ENCODE results near the gene CASP6.

The CASP6 gene

GRCh38 chr4:109708990-109709389, 5.7 kb upstream of the CASP6 start:
- H3K27me3 ChIP-seq (ENCODE audit: control insufficient read depth, insufficient read depth, low read length) = no peaks in the 10 kb centered on the region
- H3K36me3 ChIP-seq (ENCODE audit: control insufficient read depth, insufficient read depth, low read length) = peaks cover 3% of the 10 kb centered on the region
- H3K4me3 ChIP-seq (ENCODE audit: low read depth, low read length) = no peak overlapping the region
- H3K4me1 ChIP-seq (ENCODE audit: control insufficient read depth, insufficient read depth, low read length) = no peaks in the 10 kb centered on the region
- no peak overlapping the region for H3K9ac ChIP-seq (ENCODE audit: low read depth, low read length)
- no peaks in the 10 kb centered on the region for H3K9me3 ChIP-seq (ENCODE audit: control insufficient read depth, insufficient read depth, low read length)

- Histone ChIP-seq H3K4me3 (ENCODE audit: low read depth, low read length) (no peak overlapping the region), H3K4me1 (ENCODE audit: control insufficient read depth, insufficient read depth, low read length) (peaks cover 3% of the 10 kb centered on the region), H3K9me3 (ENCODE audit: control insufficient read depth, insufficient read depth, low read length) (no peaks in the 10 kb centered on the region), H3K27me3 (ENCODE audit: control insufficient read depth, insufficient read depth, low read length) (no peaks in the 10 kb centered on the region), H3K9ac (ENCODE audit: low read depth, low read length) (no peak overlapping the region), H3K36me3 (ENCODE audit: control insufficient read depth, insufficient read depth, low read length) (peaks cover 3% of the 10 kb centered on the region)
Measured at GRCh38 chr4:109708435-109708834, 5.2 kb upstream of the CASP6 start.

- peak overlapping the region; percentile 50 for H3K4me3 ChIP-seq (ENCODE audit: low read depth, low read length)
- H3K9ac ChIP-seq (ENCODE audit: low read depth, low read length) = peak overlapping the region; percentile 14
- H3K27me3 ChIP-seq (ENCODE audit: control insufficient read depth, insufficient read depth, low read length) = no peaks in the 10 kb centered on the region
- H3K4me1 ChIP-seq (ENCODE audit: control insufficient read depth, insufficient read depth, low read length) = peaks cover 8% of the 10 kb centered on the region
- no peaks in the 10 kb centered on the region for H3K9me3 ChIP-seq (ENCODE audit: control insufficient read depth, insufficient read depth, low read length)
- no peaks in the 10 kb centered on the region for H3K36me3 ChIP-seq (ENCODE audit: control insufficient read depth, insufficient read depth, low read length)
Measured at GRCh38 chr4:109703664-109704361, 568 bp upstream of the CASP6 start.

- H3K27me3 ChIP-seq (ENCODE audit: control insufficient read depth, insufficient read depth, low read length) = no peaks in the 10 kb centered on the region
- peak overlapping the region; percentile 50 for H3K4me3 ChIP-seq (ENCODE audit: low read depth, low read length)
- H3K9ac ChIP-seq (ENCODE audit: low read depth, low read length) = peak overlapping the region; percentile 14
- H3K36me3 ChIP-seq (ENCODE audit: control insufficient read depth, insufficient read depth, low read length) = no peaks in the 10 kb centered on the region
- no peaks in the 10 kb centered on the region for H3K9me3 ChIP-seq (ENCODE audit: control insufficient read depth, insufficient read depth, low read length)
- H3K4me1 ChIP-seq (ENCODE audit: control insufficient read depth, insufficient read depth, low read length) = peaks cover 8% of the 10 kb centered on the region
Measured at GRCh38 chr4:109701566-109702410, 1.5 kb downstream of the CASP6 start.

GRCh38 chr4:109699553-109700225, 3.6 kb downstream of the CASP6 start:
- Histone ChIP-seq H3K27me3 (ENCODE audit: control insufficient read depth, insufficient read depth, low read length) (no peaks in the 10 kb centered on the region), H3K36me3 (ENCODE audit: control insufficient read depth, insufficient read depth, low read length) (no peaks in the 10 kb centered on the region), H3K4me1 (ENCODE audit: control insufficient read depth, insufficient read depth, low read length) (peaks cover 8% of the 10 kb centered on the region), H3K9ac (ENCODE audit: low read depth, low read length) (no peak overlapping the region), H3K9me3 (ENCODE audit: control insufficient read depth, insufficient read depth, low read length) (no peaks in the 10 kb centered on the region), H3K4me3 (ENCODE audit: low read depth, low read length) (no peak overlapping the region)

- no peak overlapping the region for H3K4me3 ChIP-seq (ENCODE audit: low read depth, low read length)
- H3K9me3 ChIP-seq (ENCODE audit: control insufficient read depth, insufficient read depth, low read length) = no peaks in the 10 kb centered on the region
- peaks cover 6% of the 10 kb centered on the region for H3K4me1 ChIP-seq (ENCODE audit: control insufficient read depth, insufficient read depth, low read length)
- no peak overlapping the region for H3K9ac ChIP-seq (ENCODE audit: low read depth, low read length)
- H3K36me3 ChIP-seq (ENCODE audit: control insufficient read depth, insufficient read depth, low read length) = no peaks in the 10 kb centered on the region
- H3K27me3 ChIP-seq (ENCODE audit: control insufficient read depth, insufficient read depth, low read length) = no peaks in the 10 kb centered on the region
Measured at GRCh38 chr4:109698656-109699055, 4.6 kb downstream of the CASP6 start.

- Histone ChIP-seq H3K36me3 (ENCODE audit: control insufficient read depth, insufficient read depth, low read length) (peaks cover 2% of the 10 kb centered on the region), H3K4me3 (ENCODE audit: low read depth, low read length) (no peak overlapping the region), H3K4me1 (ENCODE audit: control insufficient read depth, insufficient read depth, low read length) (no peaks in the 10 kb centered on the region), H3K9me3 (ENCODE audit: control insufficient read depth, insufficient read depth, low read length) (no peaks in the 10 kb centered on the region), H3K27me3 (ENCODE audit: control insufficient read depth, insufficient read depth, low read length) (no peaks in the 10 kb centered on the region), H3K9ac (ENCODE audit: low read depth, low read length) (no peak overlapping the region)
Measured at GRCh38 chr4:109691411-109691920, 11.8 kb downstream of the CASP6 start.

GRCh38 chr4:109690690-109691410, 12.4 kb downstream of the CASP6 start:
- H3K36me3 ChIP-seq (ENCODE audit: control insufficient read depth, insufficient read depth, low read length) = peaks cover 2% of the 10 kb centered on the region
- no peaks in the 10 kb centered on the region for H3K4me1 ChIP-seq (ENCODE audit: control insufficient read depth, insufficient read depth, low read length)
- H3K4me3 ChIP-seq (ENCODE audit: low read depth, low read length) = no peak overlapping the region
- no peaks in the 10 kb centered on the region for H3K9me3 ChIP-seq (ENCODE audit: control insufficient read depth, insufficient read depth, low read length)
- no peaks in the 10 kb centered on the region for H3K27me3 ChIP-seq (ENCODE audit: control insufficient read depth, insufficient read depth, low read length)
- no peak overlapping the region for H3K9ac ChIP-seq (ENCODE audit: low read depth, low read length)

GRCh38 chr4:109684727-109685126, 18.5 kb downstream of the CASP6 start:
- Histone ChIP-seq H3K9ac (ENCODE audit: low read depth, low read length) (no peak overlapping the region), H3K4me3 (ENCODE audit: low read depth, low read length) (no peak overlapping the region), H3K36me3 (ENCODE audit: control insufficient read depth, insufficient read depth, low read length) (no peaks in the 10 kb centered on the region), H3K4me1 (ENCODE audit: control insufficient read depth, insufficient read depth, low read length) (peaks cover 23% of the 10 kb centered on the region), H3K27me3 (ENCODE audit: control insufficient read depth, insufficient read depth, low read length) (no peaks in the 10 kb centered on the region), H3K9me3 (ENCODE audit: control insufficient read depth, insufficient read depth, low read length) (no peaks in the 10 kb centered on the region)

GRCh38 chr4:109683621-109684253, 19.5 kb downstream of the CASP6 start:
- no peak overlapping the region for H3K4me3 ChIP-seq (ENCODE audit: low read depth, low read length)
- H3K36me3 ChIP-seq (ENCODE audit: control insufficient read depth, insufficient read depth, low read length) = no peaks in the 10 kb centered on the region
- H3K4me1 ChIP-seq (ENCODE audit: control insufficient read depth, insufficient read depth, low read length) = peaks cover 23% of the 10 kb centered on the region
- H3K9ac ChIP-seq (ENCODE audit: low read depth, low read length) = no peak overlapping the region
- H3K27me3 ChIP-seq (ENCODE audit: control insufficient read depth, insufficient read depth, low read length) = no peaks in the 10 kb centered on the region
- H3K9me3 ChIP-seq (ENCODE audit: control insufficient read depth, insufficient read depth, low read length) = no peaks in the 10 kb centered on the region

GRCh38 chr4:109682875-109683274, 20.4 kb downstream of the CASP6 start:
- Histone ChIP-seq H3K4me1 (ENCODE audit: control insufficient read depth, insufficient read depth, low read length) (peaks cover 23% of the 10 kb centered on the region), H3K9me3 (ENCODE audit: control insufficient read depth, insufficient read depth, low read length) (no peaks in the 10 kb centered on the region), H3K4me3 (ENCODE audit: low read depth, low read length) (no peak overlapping the region), H3K27me3 (ENCODE audit: control insufficient read depth, insufficient read depth, low read length) (no peaks in the 10 kb centered on the region), H3K9ac (ENCODE audit: low read depth, low read length) (no peak overlapping the region), H3K36me3 (ENCODE audit: control insufficient read depth, insufficient read depth, low read length) (no peaks in the 10 kb centered on the region)
